Kidney (tissue), 14 donors: Measurements from ENCODE around the gene CACNA1H. TPM values are rescaled to one million over a fixed set of nuclear protein-coding genes. Genes with fewer than 3 reads are reported as not detected.
"Not testable (repeated sequence)": the region's sequence is repeated elsewhere in the genome, so short reads cannot be mapped to it uniquely, and the experiment has no call there.

Experiments
- DNase-seq, 5 donors: peaks; one replicate each; pipeline ENCODE4 v3.0.0-alpha.2; 2013 to 2020
- FAIRE-seq: peaks from 2 replicates; lab custom pipeline; 2012; peaks lifted over from hg19 to GRCh38; lab: Jason Lieb, UNC
- H3K27ac ChIP-seq, 2 donors: one replicate each; pipeline ENCODE4 v1.7.0; 2013; ENCODE audit warnings: low read depth in 2 of 2, low read length in 2 of 2, inconsistent platforms in 1 of 2
- H3K27me3 ChIP-seq: one replicate; pipeline ENCODE4 v1.7.1; 2013; ENCODE audit warnings: low read length, inconsistent platforms; ENCODE audit not compliant: control insufficient read depth, insufficient read depth
- H3K36me3 ChIP-seq, 3 donors: one replicate each; pipeline versions ENCODE4 v1.7.0 to v1.7.1; 2013; ENCODE audit warnings: low read length in 3 of 3, control low read depth in 1 of 3, inconsistent platforms in 1 of 3; ENCODE audit not compliant: insufficient read depth in 3 of 3, control insufficient read depth in 2 of 3
- H3K4me1 ChIP-seq, 3 donors: one replicate each; pipeline versions ENCODE4 v1.7.0 to v1.7.1; 2013; ENCODE audit warnings: low read length in 3 of 3, inconsistent platforms in 1 of 3, low read depth in 1 of 3; ENCODE audit not compliant: control insufficient read depth in 2 of 3, insufficient read depth in 2 of 3
- H3K4me3 ChIP-seq, 3 donors: one replicate each; pipeline versions ENCODE4 v1.7.0 to v1.8.1; 2013; ENCODE audit warnings: low read length in 3 of 3, control low read depth in 1 of 3, inconsistent platforms in 1 of 3
- H3K9ac ChIP-seq, 3 donors: one replicate each; pipeline versions ENCODE4 v1.7.0 to v1.7.1; 2013; ENCODE audit warnings: low read length in 3 of 3, control low read depth in 1 of 3, inconsistent platforms in 1 of 3
- H3K9me3 ChIP-seq, 3 donors: one replicate each; pipeline versions ENCODE4 v1.7.0 to v1.7.1; 2013; ENCODE audit warnings: low read length in 3 of 3, control low read depth in 1 of 3, inconsistent platforms in 1 of 3; ENCODE audit not compliant: control insufficient read depth in 2 of 3, insufficient read depth in 1 of 3
- intact Hi-C: fragments of 100-400 bp; cut with DNase I; formaldehyde crosslinking; loops from one replicate; pipeline ENCODE4 v1.11.1; 2022
- polyA plus RNA-seq: library from polyadenylated mRNA; stranded (reverse); fragments of 350-450 nt; fragmentation: Illumina TruSeq; extraction: RNeasy Lipid Tissue Mini Kit (QIAGEN cat#74804); gene quantifications from one replicate; pipeline ENCODE4 v1.2.3, GENCODE V29; 2014; ENCODE audit warnings: low read depth, low replicate concordance; ENCODE audit not compliant: insufficient read depth
- total RNA-seq: library from RNA; stranded (reverse); fragmentation: NEBNext Ultra II Directional; extraction: Animal tissue kit (Norgen Biotek cat#: 25700); gene quantifications from one replicate; pipeline ENCODE4 v1.2.1, GENCODE V29; 2021
- TF ChIP-seq, protein P1 (sequence below): IDR thresholded peaks from 3 replicates; pipeline ENCODE4 v1.5.1; 2012; ENCODE audit warnings: mild to moderate bottlenecking, moderate library complexity, borderline replicate concordance; ENCODE audit not compliant: insufficient read depth; ENCODE audit errors: extremely low read depth
- donor health status: control.
- donor health status: control.
- donor health status: control.
- donor health status: control.
- donor health status: control.
- donor health status: DM: yes; HTN: yes; CAD: no.
- donor health status: Normal renal cell carcinoma (clear cell type).

CACNA1H gene
- total and polyA plus RNA-seq, 2 donors from 2014 or later: 6.4 to 20.6 TPM

DNA sequence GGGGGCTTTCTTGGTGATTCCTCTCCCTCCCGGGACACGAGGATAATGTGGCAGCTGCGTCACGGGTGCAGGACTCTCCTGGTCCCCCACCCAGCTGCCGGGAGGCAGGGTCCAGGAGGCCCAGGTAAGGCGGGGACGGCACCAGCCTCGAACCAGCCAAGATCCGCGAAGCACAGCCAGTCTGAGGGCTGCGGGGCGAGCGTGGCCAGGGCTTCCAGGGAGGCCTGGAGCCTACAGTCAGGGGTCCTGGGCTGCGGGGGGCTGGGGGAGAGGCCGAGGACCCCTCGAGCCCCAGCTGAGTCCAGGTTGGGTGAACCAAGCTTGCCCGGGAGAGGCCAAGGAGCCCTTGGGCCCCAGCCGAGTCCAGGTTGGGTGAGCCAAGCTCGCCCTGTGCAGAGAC lies 112.9 kb downstream of the CACNA1H start:
- Histone ChIP-seq H3K36me3 (no peaks in the 10 kb centered on the region), H3K4me3 (no peak overlapping the region), H3K27me3 (no peaks in the 10 kb centered on the region), H3K27ac (no peak overlapping the region), H3K4me1 (no peaks in the 10 kb centered on the region), H3K9me3 (no peaks in the 10 kb centered on the region), H3K9ac (no peak overlapping the region)
- intact Hi-C loops: no loop called here
- DNase-seq (peak in 1 of 5 donors; percentile 53), FAIRE-seq (no peak)
- TF ChIP-seq, protein P1, sequence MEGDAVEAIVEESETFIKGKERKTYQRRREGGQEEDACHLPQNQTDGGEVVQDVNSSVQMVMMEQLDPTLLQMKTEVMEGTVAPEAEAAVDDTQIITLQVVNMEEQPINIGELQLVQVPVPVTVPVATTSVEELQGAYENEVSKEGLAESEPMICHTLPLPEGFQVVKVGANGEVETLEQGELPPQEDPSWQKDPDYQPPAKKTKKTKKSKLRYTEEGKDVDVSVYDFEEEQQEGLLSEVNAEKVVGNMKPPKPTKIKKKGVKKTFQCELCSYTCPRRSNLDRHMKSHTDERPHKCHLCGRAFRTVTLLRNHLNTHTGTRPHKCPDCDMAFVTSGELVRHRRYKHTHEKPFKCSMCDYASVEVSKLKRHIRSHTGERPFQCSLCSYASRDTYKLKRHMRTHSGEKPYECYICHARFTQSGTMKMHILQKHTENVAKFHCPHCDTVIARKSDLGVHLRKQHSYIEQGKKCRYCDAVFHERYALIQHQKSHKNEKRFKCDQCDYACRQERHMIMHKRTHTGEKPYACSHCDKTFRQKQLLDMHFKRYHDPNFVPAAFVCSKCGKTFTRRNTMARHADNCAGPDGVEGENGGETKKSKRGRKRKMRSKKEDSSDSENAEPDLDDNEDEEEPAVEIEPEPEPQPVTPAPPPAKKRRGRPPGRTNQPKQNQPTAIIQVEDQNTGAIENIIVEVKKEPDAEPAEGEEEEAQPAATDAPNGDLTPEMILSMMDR: no peak

- FAIRE-seq, H3K4me1 ChIP-seq, H3K9ac ChIP-seq, H3K36me3 ChIP-seq, H3K27me3 ChIP-seq, intact Hi-C loops, H3K9me3 ChIP-seq, H3K27ac ChIP-seq, H3K4me3 ChIP-seq, DNase-seq: not testable (repeated sequence)
These were observed 116.5 kb downstream of the CACNA1H start for GRCh38 chr16:1269418-1269817.

DNA sequence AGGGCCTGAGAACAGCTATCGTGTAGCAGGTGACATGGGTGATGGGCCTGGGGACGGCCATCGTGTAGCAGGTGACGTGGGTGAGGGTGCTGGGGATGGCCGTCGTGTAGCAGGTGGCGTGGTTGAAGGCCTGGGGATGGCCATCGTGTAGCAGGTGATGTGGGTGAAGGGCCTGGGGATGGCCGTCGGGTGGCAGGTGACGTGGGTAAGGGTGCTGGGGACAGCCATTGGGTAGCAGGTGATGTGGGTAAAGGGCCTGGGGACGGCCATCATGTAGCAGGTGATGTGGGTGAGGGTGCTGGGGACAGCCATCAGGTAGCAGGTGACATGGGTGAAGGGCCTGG lies 118.4 kb downstream of the CACNA1H start:
- FAIRE-seq (no peak), DNase-seq (no peak)
- TF ChIP-seq, protein P1: no peak
- no peaks in the 10 kb centered on the region for H3K27me3 ChIP-seq
- no peak overlapping the region for H3K4me3 ChIP-seq
- H3K9me3 ChIP-seq: no peaks in the 10 kb centered on the region
- no peak overlapping the region for H3K27ac ChIP-seq
- H3K9ac ChIP-seq: no peak overlapping the region
- intact Hi-C loops: no loop called here
- peaks cover 0 to 4% (median 0%) of the 10 kb centered on the region in 3 donors for H3K4me1 ChIP-seq
- no peaks in the 10 kb centered on the region for H3K36me3 ChIP-seq

Other genes starting within 250 kb of the CACNA1H start
- 28.6 TPM for gene LMF1, start 182.1 kb upstream of the CACNA1H start, total RNA-seq
- 15.4 TPM for gene LMF1, start 182.1 kb upstream of the CACNA1H start, polyA plus RNA-seq
- 1.0 TPM for gene SOX8, start 171.3 kb upstream of the CACNA1H start, total RNA-seq
- gene SOX8, start 171.3 kb upstream of the CACNA1H start, polyA plus RNA-seq: 0.17 TPM
- 6.7 TPM for gene SSTR5, start 80.4 kb upstream of the CACNA1H start, total RNA-seq
- not detected for gene SSTR5, start 80.4 kb upstream of the CACNA1H start, polyA plus RNA-seq
- gene C1QTNF8, start 56.9 kb upstream of the CACNA1H start, total RNA-seq: not detected
- gene C1QTNF8, start 56.9 kb upstream of the CACNA1H start, polyA plus RNA-seq: not detected
- gene TPSG1, start 72.2 kb downstream of the CACNA1H start, total RNA-seq: 3.4 TPM
- 0.86 TPM for gene TPSG1, start 72.2 kb downstream of the CACNA1H start, polyA plus RNA-seq
- gene TPSB2, start 77.1 kb downstream of the CACNA1H start, total RNA-seq: 141 TPM
- gene TPSB2, start 77.1 kb downstream of the CACNA1H start, polyA plus RNA-seq: not detected
- 156 TPM for gene TPSAB1, start 87.6 kb downstream of the CACNA1H start, total RNA-seq
- gene TPSAB1, start 87.6 kb downstream of the CACNA1H start, polyA plus RNA-seq: 1.6 TPM
- gene TPSD1, start 103.0 kb downstream of the CACNA1H start, total RNA-seq: 7.9 TPM
- gene TPSD1, start 103.0 kb downstream of the CACNA1H start, polyA plus RNA-seq: not detected
- gene UBE2I, start 156.5 kb downstream of the CACNA1H start, total RNA-seq: 97.1 TPM
- gene UBE2I, start 156.5 kb downstream of the CACNA1H start, polyA plus RNA-seq: 62.2 TPM
- gene BAIAP3, start 180.5 kb downstream of the CACNA1H start, total RNA-seq: 8.0 TPM
- gene BAIAP3, start 180.5 kb downstream of the CACNA1H start, polyA plus RNA-seq: 8.2 TPM
- gene TSR3, start 198.8 kb downstream of the CACNA1H start, total RNA-seq: 44.8 TPM
- 95.4 TPM for gene TSR3, start 198.8 kb downstream of the CACNA1H start, polyA plus RNA-seq
- gene GNPTG, start 198.8 kb downstream of the CACNA1H start, total RNA-seq: 88.7 TPM
- gene GNPTG, start 198.8 kb downstream of the CACNA1H start, polyA plus RNA-seq: 138 TPM